Thoracic aorta (tissue), 2 donors: ENCODE data around the gene REV1. TPM values are rescaled to one million over a fixed set of nuclear protein-coding genes. Genes with fewer than 3 reads are reported as not detected.
A peak's percentile ranks its signal among the peaks of the same experiment; 100 is the strongest.

ENCODE experiments used
- ATAC-seq: fragments of 150-250 bp; one replicate; pipeline ENCODE4 v1.8.0; 2017; ENCODE audit warnings: low read depth; ENCODE audit not compliant: insufficient number of reproducible peaks, low FRiP score
- DNase-seq: peaks from one replicate; pipeline ENCODE4 v3.0.0-alpha.2; 2020; ENCODE audit warnings: low spot score
- H3K27ac ChIP-seq, 2 donors: fragments of 200-600 bp; sonication (generic); 1 replicate in 1 of 2; 2 replicates in 1 of 2; pipeline ENCODE4 v1.5.1; 2016; ENCODE audit warnings: mild to moderate bottlenecking in 2 of 2, moderate library complexity in 2 of 2
- H3K27me3 ChIP-seq: fragments of 200-600 bp; sonication (generic); replicated peaks from 2 replicates; pipeline ENCODE4 v1.6.0; 2016; ENCODE audit warnings: mild to moderate bottlenecking; ENCODE audit not compliant: insufficient read depth
- H3K36me3 ChIP-seq: fragments of 200-600 bp; sonication (generic); one replicate; pipeline ENCODE4 v1.5.1; 2016
- H3K4me1 ChIP-seq, 2 donors: fragments of 200-600 bp; sonication (generic); 1 replicate in 1 of 2; 2 replicates in 1 of 2; pipeline versions ENCODE4 v1.5.1 to v1.6.0; 2016; ENCODE audit warnings: low read depth in 2 of 2, mild to moderate bottlenecking in 1 of 2; ENCODE audit not compliant: control insufficient read depth in 1 of 2
- H3K4me3 ChIP-seq: fragments of 200-600 bp; sonication (generic); 2 replicates; pipeline ENCODE4 v1.5.1; 2016; ENCODE audit warnings: mild to moderate bottlenecking
- H3K9me3 ChIP-seq: fragments of 200-600 bp; sonication (generic); 2 replicates; pipeline ENCODE4 v1.5.1; 2016
- total RNA-seq, 2 donors: library from RNA; depleted of rRNA; stranded (reverse); fragments of >200 nt; gene quantifications; one replicate each; pipeline versions ENCODE4 v1.1.0 to v1.2.3, GENCODE V29; 2016
- TF ChIP-seq, protein P1 (sequence below): fragments of 200-600 bp; sonication (generic); IDR thresholded peaks from one replicate; pipeline ENCODE4 v1.5.1; 2019; ENCODE audit warnings: antibody characterized with exemption

REV1 gene
- total RNA-seq, 2 donors from 2014 or later: 48.3 to 107 TPM

DNA sequence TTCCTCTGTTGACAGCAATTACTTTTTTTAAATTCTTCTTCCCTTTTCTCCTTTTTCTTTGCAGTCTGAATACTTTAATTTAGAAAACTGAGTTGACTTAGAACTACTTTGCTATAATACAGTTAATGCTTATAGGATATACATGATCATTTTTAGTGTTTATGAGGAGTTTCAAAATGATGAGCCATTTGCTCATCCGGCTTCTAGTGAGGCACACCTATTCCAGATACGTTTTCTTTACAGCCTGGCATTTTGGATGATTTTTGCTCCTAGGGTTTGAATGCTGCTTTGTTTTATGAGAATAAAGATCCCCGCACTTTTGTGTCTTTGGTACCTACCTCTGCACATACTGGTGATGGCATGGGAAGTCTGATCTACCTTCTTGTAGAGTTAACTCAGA lies 99.9 kb downstream of the REV1 start:
- H3K27me3 ChIP-seq: no peaks in the 10 kb centered on the region
- DNase-seq: no peak
- H3K27ac ChIP-seq: peak overlapping the region; percentile 7 to 67
- peaks cover 18% of the 10 kb centered on the region for H3K36me3 ChIP-seq
- no peak overlapping the region for H3K4me3 ChIP-seq
- TF ChIP-seq, protein P1, sequence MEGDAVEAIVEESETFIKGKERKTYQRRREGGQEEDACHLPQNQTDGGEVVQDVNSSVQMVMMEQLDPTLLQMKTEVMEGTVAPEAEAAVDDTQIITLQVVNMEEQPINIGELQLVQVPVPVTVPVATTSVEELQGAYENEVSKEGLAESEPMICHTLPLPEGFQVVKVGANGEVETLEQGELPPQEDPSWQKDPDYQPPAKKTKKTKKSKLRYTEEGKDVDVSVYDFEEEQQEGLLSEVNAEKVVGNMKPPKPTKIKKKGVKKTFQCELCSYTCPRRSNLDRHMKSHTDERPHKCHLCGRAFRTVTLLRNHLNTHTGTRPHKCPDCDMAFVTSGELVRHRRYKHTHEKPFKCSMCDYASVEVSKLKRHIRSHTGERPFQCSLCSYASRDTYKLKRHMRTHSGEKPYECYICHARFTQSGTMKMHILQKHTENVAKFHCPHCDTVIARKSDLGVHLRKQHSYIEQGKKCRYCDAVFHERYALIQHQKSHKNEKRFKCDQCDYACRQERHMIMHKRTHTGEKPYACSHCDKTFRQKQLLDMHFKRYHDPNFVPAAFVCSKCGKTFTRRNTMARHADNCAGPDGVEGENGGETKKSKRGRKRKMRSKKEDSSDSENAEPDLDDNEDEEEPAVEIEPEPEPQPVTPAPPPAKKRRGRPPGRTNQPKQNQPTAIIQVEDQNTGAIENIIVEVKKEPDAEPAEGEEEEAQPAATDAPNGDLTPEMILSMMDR: no peak
- no peaks in the 10 kb centered on the region for H3K9me3 ChIP-seq
- peaks cover 11 to 13% of the 10 kb centered on the region in 2 donors for H3K4me1 ChIP-seq
- ATAC-seq: no peak

DNA sequence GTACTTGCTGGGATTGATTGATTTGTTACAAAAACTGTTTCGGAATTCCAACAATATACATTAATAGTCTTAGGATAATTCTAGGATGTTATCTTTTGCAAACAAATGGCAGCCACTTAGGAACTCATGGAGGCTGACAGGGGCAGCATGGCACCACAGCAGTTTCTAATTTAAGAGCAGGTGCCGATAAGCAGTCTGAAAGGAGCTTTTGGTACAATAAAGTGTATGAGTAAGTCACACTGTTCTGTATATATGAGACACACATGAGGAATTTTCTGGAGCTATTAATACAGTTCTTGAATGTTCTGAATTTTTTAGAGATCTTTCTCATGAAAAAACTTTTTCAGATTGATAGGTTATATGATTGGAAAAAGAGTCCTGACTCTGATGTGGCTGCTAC lies 100.4 kb downstream of the REV1 start:
- peak overlapping the region; percentile 19 to 67 for H3K27ac ChIP-seq
- peaks cover 16% of the 10 kb centered on the region for H3K36me3 ChIP-seq

DNA sequence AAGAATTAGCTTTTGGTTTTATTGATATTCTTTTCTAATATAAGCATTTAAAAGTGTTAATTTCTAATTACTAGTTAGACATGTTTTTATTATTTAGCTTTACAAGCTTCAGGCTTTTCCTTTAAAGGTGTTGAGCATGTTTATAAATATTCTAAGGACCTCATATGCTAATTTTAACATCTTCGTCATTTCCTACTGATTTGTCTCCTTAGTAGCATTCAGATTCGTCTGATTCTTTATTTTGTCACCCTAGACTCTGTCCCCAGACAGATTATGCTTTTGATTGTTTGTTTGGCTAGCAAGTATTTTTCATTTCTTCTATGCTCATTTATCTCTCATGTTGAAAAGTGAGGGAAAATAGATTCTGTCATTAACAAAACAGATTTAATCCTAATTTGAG lies 100.9 kb downstream of the REV1 start:
- ATAC-seq: no peak
- H3K36me3 ChIP-seq: peaks cover 15% of the 10 kb centered on the region
- TF ChIP-seq, protein P1: no peak
- H3K4me1 ChIP-seq: peaks cover 11 to 13% of the 10 kb centered on the region in 2 donors
- H3K4me3 ChIP-seq: no peak overlapping the region
- H3K27me3 ChIP-seq: no peaks in the 10 kb centered on the region
- H3K27ac ChIP-seq: peak overlapping the region; percentile 19 to 67
- DNase-seq: no peak
- no peaks in the 10 kb centered on the region for H3K9me3 ChIP-seq

More for the DNA sequence above, 100.4 kb downstream of the REV1 start:
- Histone ChIP-seq H3K27me3 (no peaks in the 10 kb centered on the region), H3K4me3 (no peak overlapping the region), H3K4me1 (peaks cover 11 to 13% of the 10 kb centered on the region in 2 donors), H3K9me3 (no peaks in the 10 kb centered on the region)
- TF ChIP-seq, protein P1: no peak
- DNase-seq (no peak), ATAC-seq (peak; percentile 82)

DNA sequence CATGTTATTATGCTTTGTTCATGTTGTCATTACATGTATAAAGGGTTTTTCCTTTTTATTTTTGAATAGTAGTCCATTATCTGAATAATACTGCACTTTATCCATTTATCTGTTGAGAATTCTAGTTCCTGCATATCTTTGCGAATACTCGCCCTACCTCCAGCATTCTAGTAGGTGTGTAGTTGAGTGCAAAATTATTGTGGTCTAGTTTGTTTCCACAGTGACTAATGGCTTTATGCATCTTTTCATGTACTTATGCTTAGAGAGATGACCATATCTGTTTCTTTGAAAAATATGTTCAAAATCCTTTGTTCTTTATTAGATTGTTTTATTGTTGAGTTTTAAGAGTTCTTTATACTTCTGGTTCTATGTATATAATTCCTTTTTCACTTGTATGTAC lies 103.8 kb downstream of the REV1 start:
- no peaks in the 10 kb centered on the region for H3K9me3 ChIP-seq
- peaks cover 11 to 13% of the 10 kb centered on the region in 2 donors for H3K4me1 ChIP-seq
- no peak overlapping the region for H3K27ac ChIP-seq
- H3K27me3 ChIP-seq: no peaks in the 10 kb centered on the region
- no peak overlapping the region for H3K4me3 ChIP-seq
- ATAC-seq: no peak
- TF ChIP-seq, protein P1: no peak
- DNase-seq: no peak
- peaks cover 18% of the 10 kb centered on the region for H3K36me3 ChIP-seq

DNA sequence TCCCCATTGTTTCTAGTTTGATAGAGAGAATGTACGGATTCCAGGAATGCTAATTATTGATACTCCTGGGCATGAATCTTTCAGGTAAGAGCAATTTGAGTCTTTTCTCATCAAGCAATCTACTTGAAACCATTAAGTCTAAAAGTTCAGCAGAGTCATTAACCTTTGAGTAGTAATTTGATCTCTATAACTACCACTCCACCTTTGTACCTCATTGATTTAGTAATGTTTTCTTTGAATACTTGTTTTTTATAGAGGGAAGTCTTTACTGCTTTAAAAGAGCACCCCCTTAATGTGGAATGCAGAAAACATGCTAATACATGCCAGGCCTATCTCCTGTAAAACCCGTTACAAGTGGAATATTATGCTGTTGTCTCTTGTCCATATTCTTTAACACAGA lies 107.7 kb downstream of the REV1 start:
- peaks cover 27% of the 10 kb centered on the region for H3K36me3 ChIP-seq
- ATAC-seq: no peak
- no peaks in the 10 kb centered on the region for H3K27me3 ChIP-seq
- H3K9me3 ChIP-seq: no peaks in the 10 kb centered on the region
- no peaks in the 10 kb centered on the region for H3K4me1 ChIP-seq
- H3K4me3 ChIP-seq: no peak overlapping the region
- H3K27ac ChIP-seq: no peak overlapping the region
- no peak for DNase-seq
- TF ChIP-seq, protein P1: no peak
